HG03378 (cell line): Measurements from ENCODE around the gene RPS6KA5.
"Not testable (repeated sequence)": the region's sequence is repeated elsewhere in the genome, so short reads cannot be mapped to it uniquely, and the experiment has no call there.

Experiments used
- ATAC-seq: cut with Tn5 transposase; IDR thresholded peaks from one replicate; pipeline ENCODE4 v1.9.1; 2021; ENCODE audit warnings: mild to moderate bottlenecking, moderate library complexity; ENCODE audit not compliant: unreplicated experiment

Gene RPS6KA5

GRCh38 chr14:90883197-90883596 lies 177.2 kb downstream of the RPS6KA5 start:
- no peak for ATAC-seq

DNA sequence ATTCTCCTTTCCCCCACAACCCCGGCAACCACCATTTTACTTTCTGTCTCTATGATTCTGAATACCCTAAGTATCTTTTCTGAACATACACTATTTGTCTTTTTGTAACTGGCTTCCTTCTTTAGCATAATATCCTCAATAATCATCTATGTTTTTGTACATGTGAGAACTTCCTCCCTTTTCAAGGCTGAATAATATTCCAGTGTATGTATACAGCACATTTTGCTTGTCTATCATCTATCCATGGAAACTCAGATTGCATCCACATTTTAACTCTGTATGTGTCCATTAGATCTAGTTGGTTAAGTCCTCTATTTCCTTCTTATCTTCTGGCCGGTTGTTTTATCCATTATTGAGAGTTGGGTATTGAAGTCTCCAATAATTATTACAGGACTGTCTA lies 180.2 kb downstream of the RPS6KA5 start:
- no peak for ATAC-seq

DNA sequence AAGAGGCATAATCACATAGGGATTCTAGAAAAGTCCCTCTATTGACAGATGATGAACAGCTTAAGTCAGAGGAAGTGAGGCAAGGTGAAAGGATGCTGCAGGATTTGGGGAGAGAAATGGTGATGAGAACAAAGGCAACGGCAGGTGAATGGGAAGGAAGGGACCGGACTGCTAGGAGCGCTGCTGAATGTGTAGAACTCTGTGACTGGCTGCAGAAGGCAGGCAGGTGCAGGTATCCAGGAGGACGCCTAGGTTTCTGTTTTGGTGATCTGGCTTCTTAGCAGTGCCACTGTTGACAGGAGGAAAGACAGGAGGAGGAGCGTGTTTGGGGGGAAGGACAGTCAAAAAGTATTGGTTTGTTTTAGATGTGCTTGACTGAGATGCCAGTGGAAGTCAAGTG lies 185.8 kb downstream of the RPS6KA5 start:
- no peak for ATAC-seq

GRCh38 chr14:90871605-90872233 lies 188.7 kb downstream of the RPS6KA5 start:
- ATAC-seq, result no peak

DNA sequence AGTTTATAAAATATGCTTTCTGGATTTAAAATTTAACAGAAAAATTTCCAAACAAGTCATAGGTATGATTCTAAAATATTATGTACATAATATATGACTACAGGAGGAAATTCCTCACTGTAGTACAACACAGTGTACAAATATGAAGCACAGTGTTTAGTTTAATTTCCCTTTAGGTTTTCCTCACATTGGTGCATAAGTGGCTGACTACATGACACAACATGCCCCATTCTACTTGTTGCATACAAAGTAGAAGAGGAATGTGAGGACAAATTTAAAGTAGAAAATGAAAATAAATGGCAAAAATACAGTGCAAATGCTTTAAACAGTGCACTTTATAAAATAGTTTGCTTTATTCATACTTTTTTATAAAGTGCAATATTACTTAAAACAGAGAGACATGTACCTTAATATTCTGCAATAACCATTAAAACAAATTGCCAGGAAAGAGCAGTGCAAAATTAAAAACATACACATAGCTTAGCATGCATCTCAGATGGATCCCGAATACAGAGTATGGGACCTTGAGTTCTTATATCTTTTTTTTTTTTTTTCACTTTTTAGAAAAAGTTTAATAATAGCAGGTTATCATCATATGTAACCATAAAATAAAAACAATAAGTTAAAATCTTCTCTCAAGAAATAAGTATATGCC lies 189.4 kb downstream of the RPS6KA5 start:
- no peak for ATAC-seq

DNA sequence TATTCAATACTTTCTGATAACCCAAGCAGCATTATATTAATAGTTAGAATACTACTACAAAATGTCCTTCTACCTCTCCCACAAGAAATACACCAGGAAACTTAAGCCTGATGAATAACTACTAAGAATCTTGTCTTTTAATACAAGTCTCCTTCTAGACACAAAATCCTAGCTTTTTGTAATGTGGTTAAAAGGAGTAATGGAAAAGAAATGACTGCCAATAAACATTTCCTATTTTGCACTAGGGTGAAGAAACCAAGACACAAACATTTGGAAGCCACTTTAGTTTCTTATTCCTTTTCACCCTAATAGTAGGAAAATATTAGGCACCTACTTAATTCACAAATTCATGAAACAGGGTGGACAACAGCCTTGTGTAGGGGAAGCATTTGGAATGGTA lies 192.9 kb downstream of the RPS6KA5 start:
- no peak for ATAC-seq

DNA sequence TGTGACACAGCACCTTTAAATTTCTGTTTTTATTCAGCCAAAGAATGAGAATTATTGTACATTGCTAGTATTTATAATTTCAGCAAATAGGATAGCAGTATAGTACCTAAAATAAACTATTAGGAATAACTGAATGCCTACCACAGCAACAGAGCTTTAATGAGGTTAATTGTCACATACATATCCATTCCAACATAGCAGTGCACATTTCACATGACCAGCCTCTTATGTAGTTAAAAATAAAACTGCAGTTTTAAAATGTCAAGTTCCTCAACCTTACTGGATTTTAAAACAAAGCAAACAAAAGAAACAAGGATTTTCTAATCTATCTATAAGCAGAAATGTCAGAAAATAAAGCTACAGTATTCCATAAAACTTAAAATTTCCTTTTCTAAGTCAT lies 193.6 kb downstream of the RPS6KA5 start:
- ATAC-seq, result no peak

GRCh38 chr14:90864741-90865140 lies 195.7 kb downstream of the RPS6KA5 start:
- ATAC-seq, result no peak

- no peak for ATAC-seq
Measured at GRCh38 chr14:90858511-90858910, 201.9 kb downstream of the RPS6KA5 start.

GRCh38 chr14:90857866-90858265 lies 202.6 kb downstream of the RPS6KA5 start:
- ATAC-seq, result no peak

DNA sequence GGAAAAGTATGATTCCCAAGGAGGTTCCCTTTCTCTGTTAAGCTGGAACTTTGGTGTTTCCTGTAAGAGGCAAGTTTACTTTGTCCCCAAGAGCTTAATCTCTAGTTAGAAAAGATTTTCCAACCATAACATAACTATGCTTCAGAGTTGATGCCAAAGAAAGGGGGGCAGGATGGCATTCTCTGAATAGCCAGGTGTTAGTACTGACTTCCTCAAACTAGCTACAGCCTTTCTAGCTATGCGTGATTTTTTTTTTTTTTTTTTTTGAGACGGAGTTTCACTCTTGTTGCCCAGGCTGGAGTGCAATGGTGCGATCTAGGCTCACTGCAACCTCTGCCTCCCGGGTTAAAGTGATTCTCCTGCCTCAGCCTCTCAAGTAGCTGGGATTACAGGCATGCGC lies 204.3 kb downstream of the RPS6KA5 start:
- not testable (repeated sequence) for ATAC-seq

GRCh38 chr14:90853116-90853515 lies 207.3 kb downstream of the RPS6KA5 start:
- no peak for ATAC-seq

GRCh38 chr14:90851327-90852036 lies 209.0 kb downstream of the RPS6KA5 start:
- ATAC-seq, result no peak

DNA sequence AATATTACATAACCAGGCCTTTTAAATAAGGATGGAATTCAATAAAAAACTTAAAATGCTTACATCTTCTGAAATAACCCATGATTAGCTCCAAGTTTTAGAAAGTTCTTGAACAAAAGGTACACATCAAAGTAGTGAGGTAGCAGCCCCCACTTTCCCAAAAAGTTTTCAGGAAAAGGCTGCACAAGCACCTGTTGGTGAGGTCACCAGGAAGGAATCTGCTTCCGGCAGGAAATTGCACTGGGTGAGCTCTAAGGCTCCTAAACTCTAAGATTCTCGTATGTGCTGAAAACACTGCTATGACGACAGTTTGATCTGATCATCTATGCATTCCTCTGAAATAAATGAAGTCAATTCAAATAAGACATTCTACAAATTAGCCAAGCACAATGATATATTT lies 210.0 kb downstream of the RPS6KA5 start:
- ATAC-seq, result no peak

DNA sequence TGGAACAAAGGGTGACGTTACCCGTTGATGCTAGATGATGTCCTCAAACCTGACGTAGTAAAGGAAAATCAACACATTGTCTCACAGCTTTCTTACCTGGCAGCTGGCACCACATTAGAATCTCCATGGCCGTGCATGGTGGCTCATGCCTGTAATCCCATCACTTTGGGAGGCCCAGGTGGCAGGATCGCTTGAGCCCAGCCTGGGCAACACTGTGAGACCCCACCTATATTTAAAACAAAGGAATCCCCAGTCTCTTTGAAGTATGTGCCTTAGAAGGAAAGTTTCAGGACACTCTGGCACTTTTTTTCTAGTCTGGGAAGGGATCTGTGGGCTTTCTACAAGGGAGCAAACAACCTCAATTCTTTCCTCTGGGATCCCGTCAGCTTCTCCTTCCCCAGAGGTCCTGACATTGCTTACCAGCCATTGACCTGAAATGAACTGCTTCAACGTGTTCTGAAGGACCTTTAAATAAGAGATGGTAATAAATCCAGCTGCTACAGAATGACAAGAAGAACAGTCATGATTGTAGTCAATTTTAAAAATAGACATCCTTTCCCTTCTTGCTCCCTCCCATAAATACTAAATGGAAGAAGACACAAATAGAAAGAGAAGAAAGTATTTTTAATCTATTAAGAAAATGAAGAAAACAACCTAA lies 210.5 kb downstream of the RPS6KA5 start:
- no peak for ATAC-seq

- no peak for ATAC-seq
Measured at GRCh38 chr14:90848944-90849731, 211.3 kb downstream of the RPS6KA5 start.

GRCh38 chr14:90846511-90846910 lies 213.9 kb downstream of the RPS6KA5 start:
- ATAC-seq, result no peak

DNA sequence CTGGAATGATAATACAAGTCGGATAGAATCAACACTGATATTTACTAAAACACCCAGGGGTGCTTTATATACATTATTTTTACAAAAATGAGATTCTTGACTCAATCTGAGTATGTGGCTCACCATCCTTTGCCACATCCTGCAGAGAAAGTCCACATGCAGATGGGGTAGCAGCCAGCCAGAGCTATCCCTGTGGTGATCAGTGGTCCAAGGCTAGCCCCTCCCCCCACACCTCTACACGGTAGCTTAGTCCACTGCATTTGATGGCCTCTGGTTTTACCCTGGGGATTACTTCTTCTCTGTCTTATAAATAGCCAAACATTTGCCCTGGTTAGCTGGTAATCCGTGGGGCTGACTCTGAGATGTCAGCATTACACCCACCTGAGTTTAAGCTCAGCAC lies 216.1 kb downstream of the RPS6KA5 start:
- ATAC-seq, result no peak

- no peak for ATAC-seq
Measured at GRCh38 chr14:90842726-90843125, 217.7 kb downstream of the RPS6KA5 start.

DNA sequence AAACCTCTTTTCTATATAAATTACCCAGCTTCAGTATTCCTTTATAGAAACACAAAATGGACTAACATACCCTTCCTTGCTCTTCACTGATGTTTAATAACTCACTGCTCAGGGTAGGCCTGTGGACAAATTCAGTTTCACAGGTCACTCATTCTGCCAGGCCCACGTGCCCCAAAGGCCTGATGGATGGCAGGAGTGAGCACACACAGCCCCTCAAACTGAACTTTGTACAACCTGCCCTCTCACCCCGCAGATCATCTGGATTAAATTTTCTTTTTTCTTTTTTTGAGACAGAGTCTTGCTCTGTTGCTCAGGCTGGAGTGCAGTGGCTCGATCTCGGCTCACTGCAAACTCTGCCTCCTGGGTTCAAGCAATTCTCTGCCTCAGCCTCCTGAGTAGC lies 219.8 kb downstream of the RPS6KA5 start:
- ATAC-seq, result not testable (repeated sequence)

DNA sequence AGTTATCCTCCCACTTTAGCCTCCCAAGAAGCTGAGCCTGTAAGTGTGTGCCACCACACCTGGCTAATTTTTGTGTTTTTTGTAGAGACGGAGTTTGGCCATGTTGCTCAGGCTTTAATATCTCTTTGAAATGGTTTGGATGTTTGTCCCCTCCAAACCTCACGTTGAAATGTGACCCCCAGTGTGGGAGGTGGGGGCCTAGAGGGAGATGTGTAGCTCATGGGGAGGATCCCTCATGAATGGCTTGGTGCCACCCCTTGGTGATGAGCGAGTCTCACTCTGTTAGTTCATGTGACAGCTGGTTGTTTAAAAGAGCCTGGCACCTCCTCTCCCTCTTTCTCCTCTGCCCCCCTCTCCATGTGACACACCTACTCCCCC lies 220.6 kb downstream of the RPS6KA5 start:
- no peak for ATAC-seq
